ENCODE data around the gene SIRT1.

SIRT1 gene

GRCh38 chr10:67864607-67865371 is 19.7 kb upstream of the SIRT1 start:
- TF ChIP-seq FOXP2 (optimal IDR thresholded peaks at IDR 0.05; ENCODE audit: borderline replicate concordance, extremely low read depth, extremely low read length, insufficient read depth) = no peak
- no peak for TF ChIP-seq POLR2AphosphoS5 (IDR thresholded peaks at IDR 0.05; ENCODE audit: low read depth, low read length)
- TF ChIP-seq, protein P1, sequence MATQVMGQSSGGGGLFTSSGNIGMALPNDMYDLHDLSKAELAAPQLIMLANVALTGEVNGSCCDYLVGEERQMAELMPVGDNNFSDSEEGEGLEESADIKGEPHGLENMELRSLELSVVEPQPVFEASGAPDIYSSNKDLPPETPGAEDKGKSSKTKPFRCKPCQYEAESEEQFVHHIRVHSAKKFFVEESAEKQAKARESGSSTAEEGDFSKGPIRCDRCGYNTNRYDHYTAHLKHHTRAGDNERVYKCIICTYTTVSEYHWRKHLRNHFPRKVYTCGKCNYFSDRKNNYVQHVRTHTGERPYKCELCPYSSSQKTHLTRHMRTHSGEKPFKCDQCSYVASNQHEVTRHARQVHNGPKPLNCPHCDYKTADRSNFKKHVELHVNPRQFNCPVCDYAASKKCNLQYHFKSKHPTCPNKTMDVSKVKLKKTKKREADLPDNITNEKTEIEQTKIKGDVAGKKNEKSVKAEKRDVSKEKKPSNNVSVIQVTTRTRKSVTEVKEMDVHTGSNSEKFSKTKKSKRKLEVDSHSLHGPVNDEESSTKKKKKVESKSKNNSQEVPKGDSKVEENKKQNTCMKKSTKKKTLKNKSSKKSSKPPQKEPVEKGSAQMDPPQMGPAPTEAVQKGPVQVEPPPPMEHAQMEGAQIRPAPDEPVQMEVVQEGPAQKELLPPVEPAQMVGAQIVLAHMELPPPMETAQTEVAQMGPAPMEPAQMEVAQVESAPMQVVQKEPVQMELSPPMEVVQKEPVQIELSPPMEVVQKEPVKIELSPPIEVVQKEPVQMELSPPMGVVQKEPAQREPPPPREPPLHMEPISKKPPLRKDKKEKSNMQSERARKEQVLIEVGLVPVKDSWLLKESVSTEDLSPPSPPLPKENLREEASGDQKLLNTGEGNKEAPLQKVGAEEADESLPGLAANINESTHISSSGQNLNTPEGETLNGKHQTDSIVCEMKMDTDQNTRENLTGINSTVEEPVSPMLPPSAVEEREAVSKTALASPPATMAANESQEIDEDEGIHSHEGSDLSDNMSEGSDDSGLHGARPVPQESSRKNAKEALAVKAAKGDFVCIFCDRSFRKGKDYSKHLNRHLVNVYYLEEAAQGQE (IDR thresholded peaks at IDR 0.05; ENCODE audit: insufficient read depth in 1 of 2, low read depth in 2 of 2, low read length in 2 of 2) = no peak
- no peak for TF ChIP-seq TAF1 (IDR thresholded peaks at IDR 0.05; ENCODE audit: borderline replicate concordance, insufficient read depth, low read length)
- no peak for TF ChIP-seq SIN3A (IDR thresholded peaks at IDR 0.05; ENCODE audit: borderline replicate concordance, insufficient read depth, low read length)

GRCh38 chr10:67868132-67868531 is 16.3 kb upstream of the SIRT1 start:
- TF ChIP-seq FOXP2 (optimal IDR thresholded peaks at IDR 0.05; ENCODE audit: borderline replicate concordance, extremely low read depth, extremely low read length, insufficient read depth) (no peak), TAF1 (IDR thresholded peaks at IDR 0.05; ENCODE audit: borderline replicate concordance, insufficient read depth, low read length) (no peak), POLR2AphosphoS5 (IDR thresholded peaks at IDR 0.05; ENCODE audit: low read depth, low read length) (no peak), SIN3A (IDR thresholded peaks at IDR 0.05; ENCODE audit: borderline replicate concordance, insufficient read depth, low read length) (no peak)
- TF ChIP-seq, protein P1 (IDR thresholded peaks at IDR 0.05; ENCODE audit: insufficient read depth in 1 of 2, low read depth in 2 of 2, low read length in 2 of 2) = no peak

- no peak for TF ChIP-seq SIN3A (IDR thresholded peaks at IDR 0.05; ENCODE audit: borderline replicate concordance, insufficient read depth, low read length)
Measured at GRCh38 chr10:67869996-67870395, 14.5 kb upstream of the SIRT1 start.

- no peak for TF ChIP-seq FOXP2 (optimal IDR thresholded peaks at IDR 0.05; ENCODE audit: borderline replicate concordance, extremely low read depth, extremely low read length, insufficient read depth)
- no peak for TF ChIP-seq POLR2AphosphoS5 (IDR thresholded peaks at IDR 0.05; ENCODE audit: low read depth, low read length)
- TF ChIP-seq SIN3A (IDR thresholded peaks at IDR 0.05; ENCODE audit: borderline replicate concordance, insufficient read depth, low read length) = no peak
- TF ChIP-seq TAF1 (IDR thresholded peaks at IDR 0.05; ENCODE audit: borderline replicate concordance, insufficient read depth, low read length) = no peak
- TF ChIP-seq, protein P1 (IDR thresholded peaks at IDR 0.05; ENCODE audit: insufficient read depth in 1 of 2, low read depth in 2 of 2, low read length in 2 of 2) = no peak
Measured at GRCh38 chr10:67875340-67876238, 8.9 kb upstream of the SIRT1 start.

DNA sequence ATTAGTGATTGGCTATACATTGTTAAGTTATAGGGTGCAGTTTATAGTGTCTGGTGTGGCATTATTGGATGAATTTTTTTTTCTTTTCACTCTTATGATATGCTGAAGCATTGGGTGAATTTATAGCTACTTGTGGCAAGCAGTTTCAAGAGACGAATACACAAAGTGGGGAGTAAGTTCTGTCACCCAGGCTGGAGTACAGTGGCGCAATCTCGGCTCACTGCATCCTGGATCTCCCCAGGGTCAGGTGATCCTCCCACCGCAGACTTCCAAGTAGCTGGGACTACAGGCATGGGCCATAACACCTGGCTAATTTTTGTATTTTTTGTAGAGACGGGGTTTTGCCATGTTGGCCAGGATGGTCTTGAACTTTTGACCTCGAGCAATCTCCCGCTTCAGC is 6.3 kb upstream of the SIRT1 start:
- TF ChIP-seq TAF1 (IDR thresholded peaks at IDR 0.05; ENCODE audit: borderline replicate concordance, insufficient read depth, low read length) (no peak), POLR2AphosphoS5 (IDR thresholded peaks at IDR 0.05; ENCODE audit: low read depth, low read length) (no peak), SIN3A (IDR thresholded peaks at IDR 0.05; ENCODE audit: borderline replicate concordance, insufficient read depth, low read length) (no peak), FOXP2 (optimal IDR thresholded peaks at IDR 0.05; ENCODE audit: borderline replicate concordance, extremely low read depth, extremely low read length, insufficient read depth) (no peak)
- TF ChIP-seq, protein P1 (IDR thresholded peaks at IDR 0.05; ENCODE audit: insufficient read depth in 1 of 2, low read depth in 2 of 2, low read length in 2 of 2) = no peak

Measured in PFSK-1 (cell line).